ENCODE data around the gene WNT8B.

Gene WNT8B

GRCh38 chr10:100483876-100484666 is 21.3 kb downstream of the WNT8B start:
- DNase-seq: no peak

- no peak for DNase-seq
Measured at GRCh38 chr10:100485366-100485765, 22.6 kb downstream of the WNT8B start.

GRCh38 chr10:100485801-100486495 is 23.1 kb downstream of the WNT8B start:
- DNase-seq: no peak

- no peak for DNase-seq
Measured at GRCh38 chr10:100487529-100487928, 24.7 kb downstream of the WNT8B start.

- DNase-seq: no peak
Measured at GRCh38 chr10:100489396-100489795, 26.6 kb downstream of the WNT8B start.

- DNase-seq: no peak
Measured at GRCh38 chr10:100490531-100490930, 27.7 kb downstream of the WNT8B start.

- DNase-seq: no peak
Measured at GRCh38 chr10:100496567-100496966, 33.8 kb downstream of the WNT8B start.

GRCh38 chr10:100498059-100498458 is 35.2 kb downstream of the WNT8B start:
- DNase-seq: no peak

- DNase-seq: no peak
Measured at GRCh38 chr10:100501423-100501822, 38.6 kb downstream of the WNT8B start.

- no peak for DNase-seq
Measured at GRCh38 chr10:100502926-100503494, 40.2 kb downstream of the WNT8B start.

- DNase-seq: no peak
Measured at GRCh38 chr10:100504096-100504495, 41.3 kb downstream of the WNT8B start.

GRCh38 chr10:100505164-100505563 is 42.4 kb downstream of the WNT8B start:
- no peak for DNase-seq

- DNase-seq: no peak
Measured at GRCh38 chr10:100506596-100507356, 44.0 kb downstream of the WNT8B start.

- DNase-seq: no peak
Measured at GRCh38 chr10:100507357-100507732, 44.5 kb downstream of the WNT8B start.

- DNase-seq: no peak
Measured at GRCh38 chr10:100508266-100508665, 45.5 kb downstream of the WNT8B start.

- peak; percentile 40 to 78 for DNase-seq
Measured at GRCh38 chr10:100508691-100509150, 45.9 kb downstream of the WNT8B start.

GRCh38 chr10:100509241-100509840 is 46.5 kb downstream of the WNT8B start:
- DNase-seq: peak; percentile 15 to 28

- peak; percentile 60 to 77 for DNase-seq
Measured at GRCh38 chr10:100510533-100511308, 47.9 kb downstream of the WNT8B start.

GRCh38 chr10:100515612-100516011 is 52.8 kb downstream of the WNT8B start:
- no peak for DNase-seq

GRCh38 chr10:100516847-100517246 is 54.0 kb downstream of the WNT8B start:
- no peak for DNase-seq

GRCh38 chr10:100518761-100519241 is 56.0 kb downstream of the WNT8B start:
- peak; percentile 36 to 70 for DNase-seq

All from CD4-positive, alpha-beta T cell treated with Interleukin-1 beta for 1 hour (primary cell).